Activated naive CD8-positive, alpha-beta T cell treated with anti-CD3 and anti-CD28 coated beads, Interleukin-2, amount 50 U/mL, for 16 hours (primary cell): ENCODE data around the gene GIMAP8.
A peak's percentile ranks its signal among the peaks of the same experiment; 100 is the strongest.

ENCODE experiments used
- DNase-seq: peaks from one replicate; pipeline ENCODE4 v3.0.0-alpha.2; 2020; ENCODE audit warnings: low read depth, low spot score

Gene GIMAP8

DNA sequence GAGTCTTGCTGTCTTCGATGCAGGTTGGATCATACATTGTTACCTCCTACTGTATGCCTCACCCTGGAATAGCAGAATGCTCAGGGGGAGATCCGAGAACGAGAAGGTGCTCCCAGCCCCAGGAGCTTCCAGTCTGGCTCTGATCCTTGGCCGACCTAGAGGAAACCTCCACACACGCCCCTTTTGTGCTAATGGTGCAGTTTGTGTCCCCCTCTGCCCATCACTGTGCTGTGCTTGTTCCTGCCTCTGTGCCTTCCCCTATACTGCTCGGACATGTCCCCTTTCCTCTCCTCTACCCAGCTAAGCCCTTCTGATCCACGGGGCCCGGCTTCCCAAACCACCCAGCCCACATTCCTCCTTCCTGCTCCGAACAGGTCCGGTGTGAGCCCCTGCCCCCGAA lies 38.8 kb upstream of the GIMAP8 start:
- DNase-seq = no peak

DNA sequence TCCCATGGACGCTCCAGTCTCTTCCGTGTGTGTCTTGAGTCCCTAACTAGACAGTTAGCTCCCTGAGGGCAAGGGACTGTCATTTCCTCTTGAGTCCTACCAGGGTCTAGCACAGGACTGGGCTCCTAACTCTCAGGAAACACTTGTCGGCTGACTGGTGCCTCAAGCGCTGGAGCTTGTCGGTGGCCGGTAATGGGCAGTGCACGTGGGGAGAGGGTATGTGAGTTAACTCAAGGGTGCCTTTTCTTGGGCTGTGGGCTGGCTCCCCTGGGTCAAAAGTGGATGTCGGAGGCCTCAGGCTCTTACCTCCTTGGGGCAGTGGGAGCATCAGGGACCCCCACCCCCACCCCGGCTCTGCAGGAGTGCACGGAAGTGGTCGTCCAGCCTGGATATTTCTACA lies 38.4 kb upstream of the GIMAP8 start:
- DNase-seq = no peak

DNA sequence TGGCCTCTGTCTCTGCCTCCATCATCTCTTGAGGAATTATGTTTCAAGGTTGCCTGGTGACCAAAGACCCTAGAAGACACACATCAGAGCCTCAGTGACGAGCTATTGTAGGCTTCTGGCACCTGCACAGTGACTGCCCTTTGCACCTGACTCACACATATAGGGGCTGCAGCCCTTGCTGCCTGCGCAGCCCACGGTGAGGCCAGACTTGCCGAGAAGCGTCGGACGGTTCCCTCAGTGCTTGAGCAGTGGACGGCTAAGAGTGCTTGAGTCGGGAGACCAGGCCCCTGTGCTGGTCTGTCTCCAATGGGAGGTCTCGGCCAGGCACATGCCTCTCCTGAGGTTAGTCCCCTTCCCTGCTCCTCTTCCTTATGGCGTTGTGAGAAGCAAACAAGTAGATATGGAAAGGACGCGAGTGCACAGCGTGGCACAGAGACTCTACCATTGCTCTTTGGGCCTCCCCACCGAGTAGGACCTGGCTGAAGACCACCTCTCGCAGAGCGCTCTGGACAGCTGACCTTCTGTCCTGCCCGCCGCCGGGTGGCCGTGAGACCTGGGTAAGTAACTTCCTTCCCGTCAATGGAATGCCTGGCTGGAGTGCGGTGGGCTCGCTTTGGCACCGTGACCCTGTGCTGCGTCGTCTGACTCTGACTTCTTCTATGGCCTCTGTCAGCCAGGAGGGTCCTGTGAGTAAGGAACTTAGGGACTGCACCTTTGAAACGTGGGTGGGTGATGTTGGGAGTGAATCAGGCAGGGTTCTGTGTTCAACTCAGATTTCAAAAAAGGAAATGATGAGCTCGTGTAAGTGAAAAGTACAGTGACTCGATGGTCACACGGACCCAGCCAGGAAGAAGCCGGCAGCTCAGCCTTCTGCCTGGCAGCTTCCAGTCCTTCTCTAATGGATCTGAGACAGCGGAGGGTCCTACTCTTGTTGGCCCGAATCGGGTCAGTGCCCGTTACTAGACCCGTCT lies 37.6 kb upstream of the GIMAP8 start:
- no peak for DNase-seq

DNA sequence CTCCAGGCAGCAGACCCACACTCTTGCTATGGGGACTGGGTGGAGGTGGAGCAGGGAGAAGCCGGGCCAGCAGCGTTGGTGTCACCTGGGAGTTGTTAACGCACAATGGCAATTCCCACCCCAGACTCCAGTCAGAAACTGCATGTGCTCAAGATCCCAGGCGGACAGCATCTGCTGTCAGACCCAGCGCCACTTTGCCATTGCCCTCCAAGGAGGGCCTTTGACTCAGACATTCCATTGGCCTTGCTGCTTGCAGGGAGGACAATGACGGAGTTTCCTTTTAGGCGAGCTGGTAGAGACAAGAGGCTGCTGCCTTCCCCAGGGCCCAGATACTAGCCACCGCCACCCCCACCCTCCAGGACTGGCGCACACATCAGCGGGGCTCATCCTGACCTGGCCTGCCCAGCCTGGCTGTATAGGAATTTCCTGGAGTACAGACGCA lies 36.8 kb upstream of the GIMAP8 start:
- no peak for DNase-seq

DNA sequence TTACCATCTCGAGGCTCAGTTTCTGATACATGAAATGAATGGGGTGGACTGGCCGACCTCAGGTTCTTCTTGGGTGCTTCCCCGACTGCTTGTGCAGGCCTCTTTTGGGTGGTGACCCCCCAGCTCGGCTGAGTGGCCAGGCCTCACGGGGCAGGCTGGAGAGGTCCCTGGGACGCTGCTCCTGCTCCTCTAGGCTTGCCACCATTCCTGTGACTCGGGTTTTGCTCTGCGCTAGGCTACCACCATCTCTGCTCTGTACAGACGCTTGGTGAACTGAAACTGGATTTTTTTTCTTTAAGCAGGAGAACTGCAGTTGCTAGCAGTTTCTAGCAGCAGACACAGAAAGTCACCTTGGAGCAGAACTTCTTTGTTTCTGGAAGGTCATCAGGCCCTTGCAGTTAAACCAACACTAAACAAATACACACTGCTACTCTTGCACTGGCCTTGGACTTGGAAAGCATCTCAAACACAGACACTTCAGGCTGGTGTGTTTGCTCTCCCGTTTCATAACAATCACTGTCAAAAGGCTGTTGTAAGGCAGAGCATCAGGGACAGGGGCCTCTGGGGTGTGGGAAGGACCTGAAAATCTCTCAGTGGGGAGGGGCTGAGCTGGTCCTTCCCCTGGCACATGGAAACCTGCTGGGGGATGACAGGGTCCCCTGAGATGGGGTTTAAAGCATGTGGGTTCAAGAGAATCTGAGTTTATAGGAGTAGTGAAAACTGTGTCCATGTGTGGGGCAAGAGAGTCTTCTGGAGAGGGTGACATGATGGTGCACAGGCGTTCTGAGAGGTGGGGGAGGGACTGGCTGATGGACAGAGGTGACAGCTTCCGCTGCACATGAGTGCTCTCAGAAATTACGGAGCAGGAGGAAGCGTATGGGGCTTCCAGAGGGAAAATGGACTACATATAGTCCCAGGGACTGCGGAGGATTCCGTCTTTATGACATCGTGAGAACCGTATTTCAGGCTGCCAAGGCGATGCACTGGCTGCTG lies 35.0 kb upstream of the GIMAP8 start:
- no peak for DNase-seq

DNA sequence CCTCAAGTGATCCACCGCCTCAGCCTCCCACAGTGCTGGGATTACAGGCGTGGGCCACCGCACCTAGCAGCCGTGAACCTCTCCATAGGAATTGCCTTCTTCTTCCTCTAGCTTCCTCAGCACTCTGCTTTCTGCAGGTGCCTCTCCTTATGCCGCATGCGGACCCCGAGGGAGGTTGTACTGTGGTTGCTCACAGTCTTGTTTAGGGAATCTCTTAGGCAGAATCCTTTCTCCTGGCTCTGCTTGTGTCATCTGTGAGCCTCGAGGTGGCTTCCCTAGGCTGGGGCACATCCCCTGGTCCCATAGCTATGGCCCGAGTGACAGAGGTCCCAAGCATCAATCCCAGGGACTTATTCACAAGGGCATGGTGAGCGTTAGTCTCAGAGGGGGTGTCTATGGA lies 33.2 kb upstream of the GIMAP8 start:
- DNase-seq = no peak

DNA sequence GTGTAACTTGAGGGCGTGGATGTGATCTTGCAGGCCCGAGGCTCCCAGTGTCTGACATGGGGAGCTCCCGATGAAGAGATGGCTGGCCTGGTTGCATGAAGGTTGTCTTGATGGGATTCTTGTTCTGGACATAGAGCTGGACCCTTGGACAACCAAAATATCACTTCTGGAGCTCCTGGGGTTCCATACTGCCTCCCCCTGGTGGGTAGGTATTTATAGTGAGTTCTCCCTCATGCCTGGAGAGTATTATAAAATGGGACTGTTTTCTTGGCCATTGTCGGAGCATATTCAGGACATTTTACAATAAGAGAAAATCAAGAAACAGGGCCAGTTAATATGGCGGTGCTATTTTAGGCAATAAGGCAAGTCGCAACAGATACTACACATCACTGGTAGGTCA lies 32.6 kb upstream of the GIMAP8 start:
- DNase-seq = no peak

DNA sequence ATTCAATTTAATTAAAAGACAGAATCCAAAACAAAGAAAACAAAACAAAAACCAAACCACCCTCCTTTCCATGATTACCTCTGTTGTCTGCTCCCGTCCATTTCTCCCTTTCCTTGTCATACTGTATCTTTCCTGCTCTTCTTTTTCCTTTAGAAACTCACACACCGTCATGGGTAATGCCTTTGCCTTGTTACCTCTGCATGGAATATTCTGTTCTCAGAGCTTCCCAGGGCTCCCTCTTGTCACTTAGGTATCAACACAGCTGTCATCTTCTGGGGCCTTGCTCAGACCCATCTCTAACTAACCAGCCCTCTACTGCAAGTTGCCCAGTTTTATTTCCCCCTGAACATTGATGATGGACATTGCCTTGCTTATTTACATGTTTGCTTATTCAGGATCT lies 30.2 kb upstream of the GIMAP8 start:
- no peak for DNase-seq

DNA sequence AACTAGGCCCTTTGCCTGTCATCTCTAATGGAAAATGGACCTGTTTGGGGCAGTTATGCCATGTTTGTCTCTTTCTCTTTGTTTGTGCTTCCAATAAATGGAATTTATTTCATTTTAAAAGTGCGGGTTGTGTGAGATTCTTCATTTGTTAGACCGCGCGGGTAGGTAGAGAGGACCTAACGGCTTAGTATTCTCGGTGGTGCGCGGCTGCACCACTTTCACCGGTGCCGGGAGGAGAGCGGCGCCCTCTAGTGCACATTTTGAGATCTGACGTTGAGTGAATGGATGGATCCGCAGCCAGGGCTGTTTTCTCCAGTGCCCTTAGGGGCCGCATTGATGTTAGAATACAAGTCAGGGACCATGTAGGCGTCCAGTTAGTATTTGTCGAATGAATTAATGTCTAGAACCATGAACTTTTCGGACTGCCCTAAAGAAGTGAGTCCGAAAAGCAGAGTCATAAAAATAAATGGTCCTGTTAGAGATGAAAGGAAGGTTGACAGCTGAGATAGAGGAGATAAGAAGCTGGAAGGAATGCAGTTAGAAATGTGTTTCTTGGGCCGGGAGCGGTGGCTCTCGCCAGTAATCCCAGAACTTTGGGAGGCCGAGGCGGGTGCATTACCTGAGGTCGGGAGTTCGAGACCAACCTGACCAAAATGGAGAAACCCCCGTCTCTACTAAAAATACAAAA lies 29.3 kb upstream of the GIMAP8 start:
- DNase-seq = peak; percentile 73

DNA sequence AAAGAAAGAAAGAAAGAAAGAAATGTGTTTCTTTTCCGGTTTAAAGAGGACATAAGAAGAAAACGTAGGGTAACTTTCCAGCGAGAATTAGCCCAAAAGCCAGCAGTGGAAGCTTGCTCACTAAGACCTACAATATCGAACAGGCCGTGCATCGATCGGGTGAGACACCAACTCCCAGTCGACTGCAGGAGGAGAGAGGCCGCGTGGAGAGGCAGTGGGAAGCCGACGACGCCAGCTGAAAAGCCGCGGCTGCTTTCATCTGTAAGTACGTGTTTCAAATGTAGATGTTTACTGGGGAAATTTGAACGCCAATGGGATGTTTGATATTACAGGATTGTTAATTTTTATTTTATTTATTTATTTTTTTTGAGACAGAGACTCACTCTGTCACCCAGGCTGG lies 28.6 kb upstream of the GIMAP8 start:
- no peak for DNase-seq

DNA sequence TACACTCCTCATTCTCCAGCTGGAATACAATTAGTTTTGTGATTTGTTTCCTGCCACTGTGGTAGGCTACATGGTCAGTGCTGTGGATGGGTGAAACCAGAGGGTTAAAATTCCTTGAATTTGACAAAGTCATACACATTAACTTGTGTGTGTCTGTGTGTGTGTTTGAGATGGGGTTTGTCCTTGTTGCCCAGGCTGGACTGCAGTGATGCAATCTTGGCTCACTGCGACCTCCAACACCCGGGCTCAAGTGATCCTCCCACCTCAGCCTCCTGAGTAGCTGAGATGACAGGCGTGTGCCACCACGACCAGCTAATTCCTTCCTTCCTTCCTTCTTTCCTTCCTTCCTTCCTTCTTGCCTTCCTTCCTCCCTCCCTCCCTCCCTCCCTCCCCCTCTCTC lies 24.8 kb upstream of the GIMAP8 start:
- DNase-seq = no peak

DNA sequence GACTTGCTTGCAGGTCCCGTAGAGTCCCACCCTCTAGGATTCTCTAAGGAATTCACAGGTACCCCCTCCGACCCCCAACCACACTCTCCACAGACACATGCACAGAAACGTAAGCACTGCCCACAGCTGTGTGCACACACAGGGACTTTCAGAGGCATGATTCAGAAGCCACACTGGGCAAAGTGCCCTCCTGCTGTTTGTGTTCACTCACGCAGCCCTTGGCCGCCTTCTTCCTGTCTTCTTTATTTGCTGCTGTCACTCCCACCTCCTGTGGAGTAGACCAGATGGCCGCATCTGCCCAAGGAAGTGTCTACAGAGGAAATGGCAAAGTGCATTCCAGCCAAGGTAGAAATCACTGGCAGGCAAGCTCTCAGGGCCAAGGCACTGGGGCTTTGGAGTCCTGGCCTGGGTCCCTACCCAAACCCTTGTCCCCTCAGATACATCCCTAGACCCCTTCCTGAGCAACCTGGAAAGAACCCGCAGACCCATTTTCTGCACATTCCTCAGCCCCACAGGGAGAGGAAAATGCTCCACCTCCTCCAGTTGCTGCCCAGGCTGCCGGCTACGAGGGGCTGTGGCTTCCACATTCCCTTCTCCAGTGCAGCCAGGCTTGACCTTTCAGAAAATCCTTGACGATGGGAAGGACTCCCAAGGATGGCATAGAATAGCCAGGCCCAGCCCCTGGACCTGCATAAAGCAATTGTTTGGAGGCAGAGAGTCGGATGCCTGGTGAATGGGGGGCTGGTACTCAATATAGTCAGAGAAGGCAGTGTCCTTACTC lies 21.6 kb upstream of the GIMAP8 start:
- DNase-seq = no peak

DNA sequence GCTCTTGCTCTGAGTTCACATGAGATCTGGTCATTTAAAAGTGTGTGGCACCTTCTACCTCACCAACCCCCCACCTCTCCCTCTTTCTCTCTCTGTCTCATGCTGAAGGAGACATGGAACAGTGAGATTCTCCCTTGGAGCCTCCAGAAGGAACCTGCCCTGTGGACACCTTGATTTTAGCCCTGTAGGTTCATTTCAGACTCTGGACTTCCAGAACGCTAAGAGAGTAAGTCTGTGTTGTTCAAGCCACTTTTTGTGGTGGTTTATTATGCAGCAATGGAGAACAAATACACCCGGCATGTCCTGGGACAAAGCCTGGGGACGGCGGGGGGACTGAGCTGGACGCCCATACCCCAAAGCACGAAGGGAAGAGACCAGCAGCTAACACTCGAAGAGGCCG lies 20.7 kb upstream of the GIMAP8 start:
- DNase-seq = no peak

DNA sequence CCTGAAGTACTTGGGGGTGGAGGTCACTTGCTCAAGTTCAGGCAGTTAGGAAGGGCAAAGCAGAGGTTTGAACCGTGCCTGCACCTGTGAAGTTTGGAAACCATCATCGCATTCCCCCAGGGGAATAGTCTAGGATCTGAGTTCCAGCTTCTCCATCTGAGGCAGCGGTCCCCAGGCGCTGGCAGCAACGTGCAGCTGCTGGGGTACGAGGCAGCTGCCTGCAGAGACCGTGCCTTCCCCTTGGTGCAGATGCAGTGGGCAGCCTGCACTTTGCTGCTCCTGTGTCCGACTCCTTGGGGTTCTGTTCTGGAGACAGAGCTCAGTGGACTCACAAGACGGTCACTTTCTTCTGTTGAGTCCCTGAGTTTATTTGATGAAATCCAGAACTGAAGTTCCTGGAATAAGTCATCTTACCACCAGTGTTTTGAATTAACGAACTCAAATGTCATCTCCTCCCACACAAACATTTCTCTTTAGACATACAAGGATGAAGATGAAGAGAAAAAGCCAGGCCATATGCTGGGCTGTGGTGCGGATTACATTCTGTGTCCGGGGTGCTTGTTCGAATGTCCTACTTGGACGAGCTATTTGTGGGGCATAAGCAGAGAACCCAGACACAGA lies 19.9 kb upstream of the GIMAP8 start:
- DNase-seq = no peak

DNA sequence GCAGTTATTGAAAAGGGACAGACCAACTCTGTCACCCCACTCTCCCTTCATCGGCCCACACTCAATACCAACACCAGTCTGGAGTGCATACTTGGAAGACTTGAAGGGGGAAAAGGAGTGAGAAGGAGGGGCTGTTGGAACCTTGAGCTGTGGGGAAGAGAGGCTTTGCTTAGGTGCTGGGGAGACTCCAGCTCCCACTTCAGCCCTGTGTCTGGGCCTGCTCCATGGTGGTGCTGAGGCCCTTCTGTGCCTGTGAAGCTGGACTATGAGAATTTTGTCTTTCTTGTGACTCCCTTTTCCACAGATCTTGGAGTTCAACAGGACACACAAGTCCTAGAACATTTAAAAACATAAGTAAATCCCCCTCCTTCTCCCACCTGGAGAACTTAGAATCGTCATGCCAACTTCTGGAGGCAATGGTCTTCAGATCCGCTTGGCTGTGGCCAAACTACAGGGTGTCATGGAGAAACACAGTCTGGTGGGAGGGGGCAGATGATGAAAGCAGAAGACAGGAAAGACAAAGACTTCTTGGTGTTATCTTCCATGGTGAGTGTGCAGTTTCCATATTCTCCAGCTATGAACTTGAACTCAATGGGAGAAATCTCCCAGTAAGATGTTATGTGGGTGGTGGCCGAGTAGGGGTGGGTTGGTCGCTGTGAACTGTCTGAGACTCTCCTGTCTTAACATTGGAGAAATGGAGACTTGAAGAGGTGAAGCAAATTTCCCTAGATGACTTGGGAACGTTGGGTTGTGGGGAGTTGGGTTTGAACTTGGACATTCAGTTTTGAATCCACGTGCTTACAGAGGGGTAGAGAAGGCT lies 18.4 kb upstream of the GIMAP8 start:
- no peak for DNase-seq

DNA sequence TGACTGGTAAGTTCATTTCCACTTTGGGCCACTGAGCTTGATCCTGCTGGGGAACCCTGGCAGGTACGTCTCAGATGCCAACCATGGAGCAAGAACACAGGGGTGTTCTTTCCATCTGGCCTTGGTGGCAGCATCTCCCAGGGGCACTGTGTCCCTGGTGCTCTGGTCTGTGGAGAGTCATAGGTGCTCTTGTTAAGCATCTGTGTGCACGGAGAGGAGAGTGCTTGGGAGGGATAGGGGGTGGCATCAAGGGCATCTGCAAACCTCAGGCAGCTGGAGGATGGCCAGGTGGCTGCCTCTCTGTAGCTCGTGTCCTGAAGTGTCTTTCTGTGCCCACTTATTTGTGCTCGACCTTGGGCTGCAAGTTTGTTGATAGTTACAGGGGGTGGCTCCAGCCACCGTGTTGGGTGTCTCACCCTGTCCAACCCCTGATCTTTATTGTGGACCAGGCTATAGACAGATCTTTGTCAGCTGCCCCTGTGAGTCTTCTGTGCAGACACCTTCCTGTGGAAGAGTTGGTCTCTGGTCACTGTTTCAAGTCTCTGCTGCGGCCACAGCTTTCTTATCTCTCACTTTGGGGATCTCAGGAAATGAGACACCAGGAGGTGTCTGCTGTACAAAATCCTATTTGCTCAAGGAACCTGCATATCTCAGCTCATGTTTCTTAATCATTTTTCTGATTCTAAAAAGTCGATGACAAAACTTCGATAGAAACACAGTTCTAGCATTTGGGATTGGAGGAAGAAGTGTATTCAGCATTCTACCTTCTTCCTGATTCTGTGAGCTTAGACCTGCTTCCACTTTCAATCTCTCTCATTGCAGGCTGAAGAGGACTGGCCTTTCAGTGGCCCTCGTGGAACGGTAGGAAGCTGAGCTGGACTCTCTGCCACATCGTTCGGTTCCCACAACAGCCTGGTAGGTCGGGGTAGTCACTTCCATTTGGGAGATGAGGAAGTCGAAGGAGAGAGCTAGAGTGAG lies 17.2 kb upstream of the GIMAP8 start:
- DNase-seq = no peak

DNA sequence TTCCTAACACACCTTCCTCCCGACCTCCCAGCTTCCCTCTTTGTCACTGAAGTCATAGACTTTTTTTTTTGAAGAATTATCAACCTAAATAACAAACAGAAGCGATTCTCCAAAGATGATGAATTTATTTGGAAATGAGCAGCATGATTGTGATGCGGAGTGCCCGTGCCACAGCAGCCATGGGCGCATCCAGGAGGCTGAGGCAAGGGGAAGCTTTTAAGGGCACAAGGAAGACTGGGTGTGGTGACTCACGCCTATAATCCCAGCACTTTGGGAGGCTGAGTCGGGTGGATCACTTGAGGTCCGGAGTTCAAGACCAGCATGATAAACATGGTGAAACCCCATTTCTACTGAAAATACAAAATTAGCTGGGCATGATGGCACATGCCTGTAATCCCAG lies 16.2 kb upstream of the GIMAP8 start:
- no peak for DNase-seq

DNA sequence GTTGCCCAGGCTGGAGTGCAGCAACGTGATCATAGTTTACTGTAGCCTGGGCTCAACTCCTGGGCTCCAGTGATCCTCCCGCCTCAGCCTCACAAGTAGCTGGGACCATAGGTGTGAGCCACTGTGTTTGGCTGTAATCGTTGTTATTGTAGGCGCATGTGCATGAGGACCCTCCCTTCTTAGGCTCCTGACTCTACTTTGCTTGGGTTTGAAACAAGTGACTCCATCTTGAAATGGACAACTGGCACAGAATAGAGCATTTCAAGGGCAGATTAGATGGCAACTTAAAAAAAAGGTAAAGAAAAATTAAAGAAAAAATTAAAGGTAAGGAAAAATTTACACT lies 15.4 kb upstream of the GIMAP8 start:
- no peak for DNase-seq
